SK-N-SH treated with all-trans-retinoic acid at 6 μM for 48 hours (cell line): ENCODE measurements around the gene GNAS-AS1.

Experiments
- CSRNP3 ChIP-seq: fragments of 250-450 bp; sonication (Bioruptor Pico); IDR thresholded peaks from 2 replicates; pipeline ENCODE4 v1.5.1; 2021; ENCODE audit warnings: mild to moderate bottlenecking, moderate library complexity
- ESRRG ChIP-seq: fragments of 250-450 bp; sonication (Bioruptor Pico); IDR thresholded peaks from 2 replicates; pipeline ENCODE4 v1.6.1; 2021; ENCODE audit warnings: mild to moderate bottlenecking
- RARB ChIP-seq: fragments of 250-450 bp; sonication (Bioruptor Pico); IDR thresholded peaks from 2 replicates; pipeline ENCODE4 v1.8.0; 2021; ENCODE audit warnings: mild to moderate bottlenecking, moderate library complexity
- TCF4 ChIP-seq: fragments of 250-450 bp; sonication (Bioruptor Pico); IDR thresholded peaks from 2 replicates; pipeline ENCODE4 v1.8.0; 2021; ENCODE audit warnings: mild to moderate bottlenecking, moderate library complexity, borderline replicate concordance
- ZNF565 ChIP-seq: fragments of 450-650 bp; formaldehyde crosslinking; conservative IDR thresholded peaks from 2 replicates; pipeline ENCODE4 v1.5.0; 2020; ENCODE audit warnings: low read depth, mild to moderate bottlenecking, moderate library complexity
- ZNF70 ChIP-seq: fragments of 450-650 bp; formaldehyde crosslinking; IDR thresholded peaks from 2 replicates; pipeline ENCODE4 v1.5.0; 2020; ENCODE audit warnings: mild to moderate bottlenecking, moderate library complexity
- TF ChIP-seq, protein P1 (sequence below): fragments of 250-450 bp; sonication (Bioruptor Pico); IDR thresholded peaks from 2 replicates; pipeline ENCODE4 v1.8.0; 2020; ENCODE audit warnings: mild to moderate bottlenecking, moderate library complexity, borderline replicate concordance

DNA sequence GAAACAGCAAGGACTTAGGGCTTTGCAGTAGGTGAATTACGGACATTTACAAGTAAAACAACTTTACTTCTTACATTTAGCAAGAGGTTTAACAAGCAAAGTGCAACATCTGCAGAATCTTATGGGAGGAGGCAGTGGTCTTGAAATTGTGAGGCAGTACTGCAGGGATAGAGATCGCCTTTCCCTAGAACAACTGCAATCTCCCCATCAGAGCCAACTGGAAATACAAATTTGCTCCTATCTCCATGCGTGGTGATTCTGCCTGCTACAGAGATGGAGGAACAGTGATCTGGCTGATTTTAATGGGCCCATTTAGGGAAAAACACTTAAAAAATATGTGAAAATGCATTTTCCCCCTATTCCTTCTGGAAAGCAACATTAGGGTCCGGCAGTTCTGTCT is 27.7 kb upstream of the GNAS-AS1 start:
- TF ChIP-seq ESRRG (CRISPR knock-in tag) (no peak), CSRNP3 (no peak), TCF4 (CRISPR knock-in tag) (no peak), ZNF565 (CRISPR knock-in tag) (no peak), ZNF70 (CRISPR knock-in tag) (no peak), RARB (no peak)
- TF ChIP-seq, protein P1, sequence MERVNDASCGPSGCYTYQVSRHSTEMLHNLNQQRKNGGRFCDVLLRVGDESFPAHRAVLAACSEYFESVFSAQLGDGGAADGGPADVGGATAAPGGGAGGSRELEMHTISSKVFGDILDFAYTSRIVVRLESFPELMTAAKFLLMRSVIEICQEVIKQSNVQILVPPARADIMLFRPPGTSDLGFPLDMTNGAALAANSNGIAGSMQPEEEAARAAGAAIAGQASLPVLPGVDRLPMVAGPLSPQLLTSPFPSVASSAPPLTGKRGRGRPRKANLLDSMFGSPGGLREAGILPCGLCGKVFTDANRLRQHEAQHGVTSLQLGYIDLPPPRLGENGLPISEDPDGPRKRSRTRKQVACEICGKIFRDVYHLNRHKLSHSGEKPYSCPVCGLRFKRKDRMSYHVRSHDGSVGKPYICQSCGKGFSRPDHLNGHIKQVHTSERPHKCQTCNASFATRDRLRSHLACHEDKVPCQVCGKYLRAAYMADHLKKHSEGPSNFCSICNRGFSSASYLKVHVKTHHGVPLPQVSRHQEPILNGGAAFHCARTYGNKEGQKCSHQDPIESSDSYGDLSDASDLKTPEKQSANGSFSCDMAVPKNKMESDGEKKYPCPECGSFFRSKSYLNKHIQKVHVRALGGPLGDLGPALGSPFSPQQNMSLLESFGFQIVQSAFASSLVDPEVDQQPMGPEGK (CRISPR knock-in tag): no peak
